ENCODE measurements around the gene PRR20G.

PRR20G gene

GRCh38 chr3:127264794-127265514 is 22.9 kb downstream of the PRR20G start:
- Histone ChIP-seq H3K4me1 (ENCODE audit: control insufficient read depth, insufficient read depth, low read length, poor library complexity, severe bottlenecking) (no peaks in the 10 kb centered on the region), H3K27me3 (replicated peaks; ENCODE audit: control insufficient read depth, insufficient read depth, low read length, poor library complexity, severe bottlenecking) (no peaks in the 10 kb centered on the region), H3K27ac (ENCODE audit: insufficient read depth, low read length, poor library complexity, severe bottlenecking) (no peak overlapping the region), H3K4me3 (ENCODE audit: insufficient read depth, low read depth, low read length, poor library complexity, severe bottlenecking) (no peak overlapping the region), H3K9me3 (ENCODE audit: control insufficient read depth, low read length) (peaks cover 5% of the 10 kb centered on the region), H3K36me3 (ENCODE audit: control insufficient read depth, insufficient read depth, low read length) (no peaks in the 10 kb centered on the region)
- no peak for DNase-seq

- H3K36me3 ChIP-seq (ENCODE audit: control insufficient read depth, insufficient read depth, low read length), result no peaks in the 10 kb centered on the region
- H3K27ac ChIP-seq (ENCODE audit: insufficient read depth, low read length, poor library complexity, severe bottlenecking), result no peak overlapping the region
Observed at GRCh38 chr3:127264292-127264691, 23.6 kb downstream of the PRR20G start.

GRCh38 chr3:127263586-127264231 is 24.1 kb downstream of the PRR20G start:
- H3K36me3 ChIP-seq (ENCODE audit: control insufficient read depth, insufficient read depth, low read length), result no peaks in the 10 kb centered on the region
- H3K4me1 ChIP-seq (ENCODE audit: control insufficient read depth, insufficient read depth, low read length, poor library complexity, severe bottlenecking), result no peaks in the 10 kb centered on the region
- no peak overlapping the region for H3K4me3 ChIP-seq (ENCODE audit: insufficient read depth, low read depth, low read length, poor library complexity, severe bottlenecking)
- H3K9me3 ChIP-seq (ENCODE audit: control insufficient read depth, low read length), result no peaks in the 10 kb centered on the region
- H3K27ac ChIP-seq (ENCODE audit: insufficient read depth, low read length, poor library complexity, severe bottlenecking), result no peak overlapping the region
- no peaks in the 10 kb centered on the region for H3K27me3 ChIP-seq (replicated peaks; ENCODE audit: control insufficient read depth, insufficient read depth, low read length, poor library complexity, severe bottlenecking)
- DNase-seq, result no peak

More at GRCh38 chr3:127264292-127264691, 23.6 kb downstream of the PRR20G start:
- no peaks in the 10 kb centered on the region for H3K4me1 ChIP-seq (ENCODE audit: control insufficient read depth, insufficient read depth, low read length, poor library complexity, severe bottlenecking)
- no peak overlapping the region for H3K4me3 ChIP-seq (ENCODE audit: insufficient read depth, low read depth, low read length, poor library complexity, severe bottlenecking)
- no peaks in the 10 kb centered on the region for H3K27me3 ChIP-seq (replicated peaks; ENCODE audit: control insufficient read depth, insufficient read depth, low read length, poor library complexity, severe bottlenecking)
- H3K9me3 ChIP-seq (ENCODE audit: control insufficient read depth, low read length), result peaks cover 5% of the 10 kb centered on the region
- no peak for DNase-seq

GRCh38 chr3:127263037-127263436 is 24.8 kb downstream of the PRR20G start:
- Histone ChIP-seq H3K9me3 (ENCODE audit: control insufficient read depth, low read length) (no peaks in the 10 kb centered on the region), H3K4me3 (ENCODE audit: insufficient read depth, low read depth, low read length, poor library complexity, severe bottlenecking) (no peak overlapping the region), H3K27ac (ENCODE audit: insufficient read depth, low read length, poor library complexity, severe bottlenecking) (no peak overlapping the region), H3K36me3 (ENCODE audit: control insufficient read depth, insufficient read depth, low read length) (no peaks in the 10 kb centered on the region), H3K4me1 (ENCODE audit: control insufficient read depth, insufficient read depth, low read length, poor library complexity, severe bottlenecking) (no peaks in the 10 kb centered on the region), H3K27me3 (replicated peaks; ENCODE audit: control insufficient read depth, insufficient read depth, low read length, poor library complexity, severe bottlenecking) (no peaks in the 10 kb centered on the region)
- no peak for DNase-seq

- Histone ChIP-seq H3K27me3 (replicated peaks; ENCODE audit: control insufficient read depth, insufficient read depth, low read length, poor library complexity, severe bottlenecking) (no peaks in the 10 kb centered on the region), H3K36me3 (ENCODE audit: control insufficient read depth, insufficient read depth, low read length) (no peaks in the 10 kb centered on the region), H3K9me3 (ENCODE audit: control insufficient read depth, low read length) (no peaks in the 10 kb centered on the region), H3K27ac (ENCODE audit: insufficient read depth, low read length, poor library complexity, severe bottlenecking) (no peak overlapping the region), H3K4me3 (ENCODE audit: insufficient read depth, low read depth, low read length, poor library complexity, severe bottlenecking) (no peak overlapping the region), H3K4me1 (ENCODE audit: control insufficient read depth, insufficient read depth, low read length, poor library complexity, severe bottlenecking) (no peaks in the 10 kb centered on the region)
- DNase-seq, result no peak
Observed at GRCh38 chr3:127262533-127262932, 25.3 kb downstream of the PRR20G start.

GRCh38 chr3:127261925-127262324 is 25.9 kb downstream of the PRR20G start:
- no peaks in the 10 kb centered on the region for H3K27me3 ChIP-seq (replicated peaks; ENCODE audit: control insufficient read depth, insufficient read depth, low read length, poor library complexity, severe bottlenecking)
- no peaks in the 10 kb centered on the region for H3K4me1 ChIP-seq (ENCODE audit: control insufficient read depth, insufficient read depth, low read length, poor library complexity, severe bottlenecking)
- no peaks in the 10 kb centered on the region for H3K36me3 ChIP-seq (ENCODE audit: control insufficient read depth, insufficient read depth, low read length)
- no peaks in the 10 kb centered on the region for H3K9me3 ChIP-seq (ENCODE audit: control insufficient read depth, low read length)
- no peak overlapping the region for H3K4me3 ChIP-seq (ENCODE audit: insufficient read depth, low read depth, low read length, poor library complexity, severe bottlenecking)
- H3K27ac ChIP-seq (ENCODE audit: insufficient read depth, low read length, poor library complexity, severe bottlenecking), result no peak overlapping the region
- no peak for DNase-seq

GRCh38 chr3:127260826-127261555 is 26.9 kb downstream of the PRR20G start:
- H3K9me3 ChIP-seq (ENCODE audit: control insufficient read depth, low read length), result no peaks in the 10 kb centered on the region
- no peaks in the 10 kb centered on the region for H3K36me3 ChIP-seq (ENCODE audit: control insufficient read depth, insufficient read depth, low read length)
- no peak overlapping the region for H3K27ac ChIP-seq (ENCODE audit: insufficient read depth, low read length, poor library complexity, severe bottlenecking)
- H3K27me3 ChIP-seq (replicated peaks; ENCODE audit: control insufficient read depth, insufficient read depth, low read length, poor library complexity, severe bottlenecking), result no peaks in the 10 kb centered on the region
- no peak for DNase-seq
- H3K4me1 ChIP-seq (ENCODE audit: control insufficient read depth, insufficient read depth, low read length, poor library complexity, severe bottlenecking), result no peaks in the 10 kb centered on the region
- H3K4me3 ChIP-seq (ENCODE audit: insufficient read depth, low read depth, low read length, poor library complexity, severe bottlenecking), result no peak overlapping the region

- Histone ChIP-seq H3K27ac (ENCODE audit: insufficient read depth, low read length, poor library complexity, severe bottlenecking) (no peak overlapping the region), H3K36me3 (ENCODE audit: control insufficient read depth, insufficient read depth, low read length) (no peaks in the 10 kb centered on the region), H3K4me1 (ENCODE audit: control insufficient read depth, insufficient read depth, low read length, poor library complexity, severe bottlenecking) (no peaks in the 10 kb centered on the region), H3K4me3 (ENCODE audit: insufficient read depth, low read depth, low read length, poor library complexity, severe bottlenecking) (no peak overlapping the region), H3K27me3 (replicated peaks; ENCODE audit: control insufficient read depth, insufficient read depth, low read length, poor library complexity, severe bottlenecking) (no peaks in the 10 kb centered on the region), H3K9me3 (ENCODE audit: control insufficient read depth, low read length) (no peaks in the 10 kb centered on the region)
- DNase-seq, result no peak
Observed at GRCh38 chr3:127260416-127260815, 27.4 kb downstream of the PRR20G start.

- DNase-seq, result no peak
- Histone ChIP-seq H3K4me3 (ENCODE audit: insufficient read depth, low read depth, low read length, poor library complexity, severe bottlenecking) (no peak overlapping the region), H3K9me3 (ENCODE audit: control insufficient read depth, low read length) (no peaks in the 10 kb centered on the region)
Observed at GRCh38 chr3:127259882-127260281, 28.0 kb downstream of the PRR20G start.

GRCh38 chr3:127258733-127259132 is 29.1 kb downstream of the PRR20G start:
- H3K4me3 ChIP-seq (ENCODE audit: insufficient read depth, low read depth, low read length, poor library complexity, severe bottlenecking), result no peak overlapping the region
- DNase-seq, result no peak
- H3K27ac ChIP-seq (ENCODE audit: insufficient read depth, low read length, poor library complexity, severe bottlenecking), result no peak overlapping the region
- H3K9me3 ChIP-seq (ENCODE audit: control insufficient read depth, low read length), result no peaks in the 10 kb centered on the region
- H3K27me3 ChIP-seq (replicated peaks; ENCODE audit: control insufficient read depth, insufficient read depth, low read length, poor library complexity, severe bottlenecking), result no peaks in the 10 kb centered on the region
- H3K4me1 ChIP-seq (ENCODE audit: control insufficient read depth, insufficient read depth, low read length, poor library complexity, severe bottlenecking), result no peaks in the 10 kb centered on the region
- H3K36me3 ChIP-seq (ENCODE audit: control insufficient read depth, insufficient read depth, low read length), result no peaks in the 10 kb centered on the region

More at GRCh38 chr3:127259882-127260281, 28.0 kb downstream of the PRR20G start:
- Histone ChIP-seq H3K36me3 (ENCODE audit: control insufficient read depth, insufficient read depth, low read length) (no peaks in the 10 kb centered on the region), H3K27me3 (replicated peaks; ENCODE audit: control insufficient read depth, insufficient read depth, low read length, poor library complexity, severe bottlenecking) (no peaks in the 10 kb centered on the region), H3K4me1 (ENCODE audit: control insufficient read depth, insufficient read depth, low read length, poor library complexity, severe bottlenecking) (no peaks in the 10 kb centered on the region), H3K27ac (ENCODE audit: insufficient read depth, low read length, poor library complexity, severe bottlenecking) (no peak overlapping the region)

Measured in effector memory CD4-positive, alpha-beta T cell (primary cell).